HepG2 (cell line): ENCODE data around the gene CCDC17.

Experiments
- CBX2 ChIP-seq, 2 experiments: fragments of 200-600 bp in 1 of 2; sonication (generic); formaldehyde crosslinking in 1 of 2; IDR thresholded peaks; 2 replicates each; pipeline versions ENCODE4 v1.7.0 to v1.8.1; 2018 to 2022; ENCODE audit warnings: low read depth in 2 of 2, low read length in 1 of 2, mild to moderate bottlenecking in 1 of 2, missing genetic modification reagents in 1 of 2
- CTCF ChIP-seq: sonication (generic); formaldehyde crosslinking; IDR thresholded peaks from 2 replicates; pipeline ENCODE4 v1.5.0; 2020; ENCODE audit warnings: mild to moderate bottlenecking, missing genetic modification reagents, moderate library complexity
- MTA3 ChIP-seq: sonication (generic); formaldehyde crosslinking; IDR thresholded peaks from 2 replicates; pipeline ENCODE4 v1.4.0; 2020; ENCODE audit warnings: missing genetic modification reagents
- ONECUT2 ChIP-seq: sonication (generic); formaldehyde crosslinking; IDR thresholded peaks from 2 replicates; pipeline ENCODE4 v1.4.0; 2020; ENCODE audit warnings: missing genetic modification reagents
- POLR2AphosphoS5 ChIP-seq: IDR thresholded peaks from 2 replicates; pipeline ENCODE4 v1.6.1; 2012; ENCODE audit warnings: low read depth, low read length
- TFDP1 ChIP-seq: IDR thresholded peaks from 2 replicates; pipeline ENCODE4 v1.6.1; 2016; ENCODE audit warnings: missing compliant biosample characterization, missing genetic modification reagents, borderline replicate concordance
- THAP9 ChIP-seq: sonication (generic); formaldehyde crosslinking; IDR thresholded peaks from 2 replicates; pipeline ENCODE4; 2020; ENCODE audit warnings: missing genetic modification reagents, mild to moderate bottlenecking, borderline replicate concordance

- TF ChIP-seq ONECUT2 (CRISPR knock-in tag), result no peak
- no peak for TF ChIP-seq MTA3 (CRISPR knock-in tag)
- no peak for TF ChIP-seq TFDP1 (CRISPR knock-in tag)
- TF ChIP-seq THAP9 (CRISPR knock-in tag), result no peak
- TF ChIP-seq CTCF, result no peak
- TF ChIP-seq CBX2 (IDR thresholded peaks at IDR 0.05; ENCODE audit: low read depth, low read length), result no peak
- TF ChIP-seq CBX2 (CRISPR knock-in tag; IDR thresholded peaks at IDR 0.05; ENCODE audit: low read depth), result no peak
- TF ChIP-seq POLR2AphosphoS5, result no peak
Observed at GRCh38 chr1:45658171-45658570, 34.3 kb upstream of the CCDC17 start.
